ENCODE measurements around the gene SUPT16H.
"Not testable (repeated sequence)": the region's sequence is repeated elsewhere in the genome, so short reads cannot be mapped to it uniquely, and the experiment has no call there.

SUPT16H gene

GRCh38 chr14:21309956-21310355 lies 73.9 kb downstream of the SUPT16H start:
- DNase-seq (ENCODE audit: low read depth, low spot score) = no peak
- CTCF ChIA-PET = no interaction called here
- POLR2A ChIA-PET = no interaction called here
- TF ChIP-seq CTCF (IDR thresholded peaks at IDR 0.05; ENCODE audit: insufficient read depth, low read length, missing control alignments) = no peak
- H3K4me3 ChIP-seq (ENCODE audit: low read depth, low read length) = no peak overlapping the region

- ChIA-PET CTCF (no interaction called here), POLR2A (no interaction called here)
- no peak for TF ChIP-seq CTCF (IDR thresholded peaks at IDR 0.05; ENCODE audit: insufficient read depth, low read length, missing control alignments)
- no peak for DNase-seq (ENCODE audit: low read depth, low spot score)
- no peak overlapping the region for H3K4me3 ChIP-seq (ENCODE audit: low read depth, low read length)
Observed at GRCh38 chr14:21309238-21309636, 74.6 kb downstream of the SUPT16H start.

GRCh38 chr14:21308479-21309237 lies 75.2 kb downstream of the SUPT16H start:
- DNase-seq (ENCODE audit: low read depth, low spot score) = no peak
- no peak for TF ChIP-seq CTCF (IDR thresholded peaks at IDR 0.05; ENCODE audit: insufficient read depth, low read length, missing control alignments)
- H3K4me3 ChIP-seq (ENCODE audit: low read depth, low read length) = no peak overlapping the region
- ChIA-PET CTCF (interaction anchor here (1.3 kb wide), 1 partner anchor 62 kb away, joined by 4 read pairs; no protein-coding TSS in a partner anchor), POLR2A (no interaction called here)

- ChIA-PET CTCF (interaction anchor here (1.3 kb wide), 1 partner anchor 61 kb away, joined by 4 read pairs; no protein-coding TSS in a partner anchor), POLR2A (no interaction called here)
- DNase-seq (ENCODE audit: low read depth, low spot score) = no peak
- no peak overlapping the region for H3K4me3 ChIP-seq (ENCODE audit: low read depth, low read length)
- TF ChIP-seq CTCF (IDR thresholded peaks at IDR 0.05; ENCODE audit: insufficient read depth, low read length, missing control alignments) = no peak
Observed at GRCh38 chr14:21308132-21308478, 75.7 kb downstream of the SUPT16H start.

- no peak for TF ChIP-seq CTCF (IDR thresholded peaks at IDR 0.05; ENCODE audit: insufficient read depth, low read length, missing control alignments)
- POLR2A ChIA-PET = no interaction called here
- no peak overlapping the region for H3K4me3 ChIP-seq (ENCODE audit: low read depth, low read length)
- CTCF ChIA-PET = interaction anchor here (0.6 to 1.3 kb wide), 2 partner anchors 17 to 61 kb away, joined by 4 read pairs; no protein-coding TSS in a partner anchor
- no peak for DNase-seq (ENCODE audit: low read depth, low spot score)
Observed at GRCh38 chr14:21307637-21308036, 76.2 kb downstream of the SUPT16H start.

GRCh38 chr14:21302836-21303140 lies 81.0 kb downstream of the SUPT16H start:
- CTCF ChIA-PET; H3K4me3 ChIP-seq (ENCODE audit: low read depth, low read length); POLR2A ChIA-PET; DNase-seq (ENCODE audit: low read depth, low spot score): not testable (repeated sequence)

All from AG04449 (cell line).